Subcutaneous abdominal adipose tissue (tissue), 5 donors: Measurements from ENCODE around the gene IL4.
A peak's percentile ranks its signal among the peaks of the same experiment; 100 is the strongest.

Experiments
- H3K27ac ChIP-seq: one replicate; pipeline ENCODE4 v1.7.0; 2013; ENCODE audit warnings: low read depth, mild to moderate bottlenecking, inconsistent platforms, low read length, moderate library complexity
- H3K27me3 ChIP-seq, 5 donors: one replicate each; pipeline ENCODE4 v1.7.0; 2013; ENCODE audit warnings: low read length in 5 of 5, inconsistent platforms in 1 of 5; ENCODE audit not compliant: control insufficient read depth in 5 of 5, insufficient read depth in 4 of 5
- H3K36me3 ChIP-seq, 5 donors: one replicate each; pipeline ENCODE4 v1.7.0; 2013; ENCODE audit warnings: low read length in 5 of 5; ENCODE audit not compliant: control insufficient read depth in 5 of 5, insufficient read depth in 5 of 5
- H3K4me1 ChIP-seq, 5 donors: one replicate each; pipeline ENCODE4 v1.7.0; 2013; ENCODE audit warnings: low read length in 5 of 5, mild to moderate bottlenecking in 3 of 5, moderate library complexity in 1 of 5; ENCODE audit not compliant: control insufficient read depth in 5 of 5, insufficient read depth in 5 of 5
- H3K4me3 ChIP-seq, 5 donors: one replicate each; pipeline ENCODE4 v1.7.0; 2013; ENCODE audit warnings: low read length in 5 of 5, low read depth in 1 of 5
- H3K9ac ChIP-seq, 5 donors: one replicate each; pipeline ENCODE4 v1.7.0; 2013; ENCODE audit warnings: low read length in 5 of 5, mild to moderate bottlenecking in 4 of 5, moderate library complexity in 3 of 5
- H3K9me3 ChIP-seq, 5 donors: one replicate each; pipeline ENCODE4 v1.7.0; 2013; ENCODE audit warnings: low read length in 5 of 5; ENCODE audit not compliant: control insufficient read depth in 5 of 5
- donor health status: healthy.
- donor health status: healthy.
- donor health status: healthy.
- donor health status: healthy.
- donor health status: healthy.

The IL4 gene

DNA sequence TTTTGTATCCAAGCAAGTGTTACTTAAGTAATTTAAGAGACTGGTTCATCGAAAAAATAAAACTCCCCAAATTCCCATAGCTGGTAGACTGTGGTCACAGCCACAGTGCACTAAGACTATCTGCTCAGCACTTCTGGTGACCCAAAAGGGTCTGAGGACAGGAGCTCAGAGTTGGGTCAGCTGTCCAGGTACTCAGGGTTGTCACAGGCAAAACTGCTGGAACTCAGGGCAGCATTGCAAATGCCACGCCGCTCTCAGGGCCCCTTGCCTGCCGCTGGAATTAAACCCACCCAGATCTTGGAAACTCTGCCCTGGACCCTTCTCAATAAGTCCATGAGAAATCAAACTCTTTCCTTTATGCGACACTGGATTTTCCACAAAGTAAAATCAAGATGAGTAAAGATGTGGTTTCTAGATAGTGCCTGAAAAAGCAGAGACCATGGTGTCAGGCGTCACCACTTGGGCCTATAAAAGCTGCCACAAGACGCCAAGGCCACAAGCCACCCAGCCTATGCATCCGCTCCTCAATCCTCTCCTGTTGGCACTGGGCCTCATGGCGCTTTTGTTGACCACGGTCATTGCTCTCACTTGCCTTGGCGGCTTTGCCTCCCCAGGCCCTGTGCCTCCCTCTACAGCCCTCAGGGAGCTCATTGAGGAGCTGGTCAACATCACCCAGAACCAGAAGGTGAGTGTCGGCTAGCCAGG, 16.0 kb upstream of the IL4 start, which contains the start of gene IL13:
Gene IL13 (plus strand): TSS at position 498 of the 705 bp plus-strand sequence. CDS start 14 bp downstream, at position 512.
- Histone ChIP-seq H3K4me3 (no peak within 1 kb of the TSS), H3K4me1 (peaks cover 0 to 31% (median 23%) of the 10 kb centered on the region in 5 donors), H3K9ac (no peak within 1 kb of the TSS), H3K9me3 (no peaks in the 10 kb centered on the region), H3K36me3 (no peaks in the 10 kb centered on the region), H3K27me3 (peaks cover 0 to 18% (median 9%) of the 10 kb centered on the region in 5 donors), H3K27ac (peak within 1 kb of the TSS; percentile 30)

DNA sequence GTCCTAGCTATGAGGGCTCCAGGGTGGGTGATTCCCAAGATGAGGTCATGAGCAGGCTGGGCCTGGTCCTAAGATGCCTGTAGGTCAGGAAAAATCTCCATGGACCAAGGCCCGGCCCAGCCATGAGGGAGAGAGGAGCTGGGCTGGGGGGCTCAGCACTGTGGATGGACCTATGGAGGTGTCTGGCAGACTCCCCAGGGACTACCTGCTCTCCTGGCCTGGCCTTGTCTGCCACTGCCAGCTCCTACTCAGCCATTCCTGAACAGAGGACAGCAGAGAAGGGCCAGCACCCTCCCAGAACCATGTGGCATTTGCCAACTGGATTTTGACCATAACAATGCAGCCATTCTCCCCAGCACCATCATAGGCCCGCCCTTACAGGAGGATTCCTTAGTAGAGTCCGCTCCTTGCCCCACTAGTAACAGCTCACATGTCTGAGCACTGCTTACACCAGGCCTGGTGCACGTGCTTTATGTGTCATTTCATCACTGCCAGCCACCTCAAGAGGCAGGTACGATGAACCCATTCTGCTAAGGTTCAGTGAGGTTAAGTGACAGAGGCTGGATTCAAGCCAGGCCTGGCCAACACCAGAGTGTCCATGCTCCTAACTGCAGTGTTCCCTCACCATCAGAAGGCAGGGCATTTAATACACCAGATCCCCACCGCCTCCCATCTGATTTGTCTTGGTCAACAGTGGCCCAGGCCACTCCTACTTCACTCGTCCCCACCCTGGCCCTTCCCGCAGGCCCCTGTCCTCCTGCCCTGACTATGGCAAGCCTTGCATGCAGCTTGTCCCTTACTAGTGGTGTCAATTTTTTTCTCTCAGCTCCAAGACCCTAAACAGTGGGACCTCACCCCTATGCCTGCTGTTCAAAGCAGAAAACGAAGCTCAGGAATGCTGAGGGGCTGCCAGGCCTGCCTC, 15.1 kb upstream of the IL4 start:
- H3K9ac ChIP-seq: no peak overlapping the region
- H3K4me1 ChIP-seq: peaks cover 0 to 39% (median 25%) of the 10 kb centered on the region in 5 donors
- H3K27ac ChIP-seq: no peak overlapping the region
- peaks cover 0 to 18% (median 9%) of the 10 kb centered on the region in 5 donors for H3K27me3 ChIP-seq
- no peak overlapping the region for H3K4me3 ChIP-seq
- no peaks in the 10 kb centered on the region for H3K9me3 ChIP-seq
- no peaks in the 10 kb centered on the region for H3K36me3 ChIP-seq

DNA sequence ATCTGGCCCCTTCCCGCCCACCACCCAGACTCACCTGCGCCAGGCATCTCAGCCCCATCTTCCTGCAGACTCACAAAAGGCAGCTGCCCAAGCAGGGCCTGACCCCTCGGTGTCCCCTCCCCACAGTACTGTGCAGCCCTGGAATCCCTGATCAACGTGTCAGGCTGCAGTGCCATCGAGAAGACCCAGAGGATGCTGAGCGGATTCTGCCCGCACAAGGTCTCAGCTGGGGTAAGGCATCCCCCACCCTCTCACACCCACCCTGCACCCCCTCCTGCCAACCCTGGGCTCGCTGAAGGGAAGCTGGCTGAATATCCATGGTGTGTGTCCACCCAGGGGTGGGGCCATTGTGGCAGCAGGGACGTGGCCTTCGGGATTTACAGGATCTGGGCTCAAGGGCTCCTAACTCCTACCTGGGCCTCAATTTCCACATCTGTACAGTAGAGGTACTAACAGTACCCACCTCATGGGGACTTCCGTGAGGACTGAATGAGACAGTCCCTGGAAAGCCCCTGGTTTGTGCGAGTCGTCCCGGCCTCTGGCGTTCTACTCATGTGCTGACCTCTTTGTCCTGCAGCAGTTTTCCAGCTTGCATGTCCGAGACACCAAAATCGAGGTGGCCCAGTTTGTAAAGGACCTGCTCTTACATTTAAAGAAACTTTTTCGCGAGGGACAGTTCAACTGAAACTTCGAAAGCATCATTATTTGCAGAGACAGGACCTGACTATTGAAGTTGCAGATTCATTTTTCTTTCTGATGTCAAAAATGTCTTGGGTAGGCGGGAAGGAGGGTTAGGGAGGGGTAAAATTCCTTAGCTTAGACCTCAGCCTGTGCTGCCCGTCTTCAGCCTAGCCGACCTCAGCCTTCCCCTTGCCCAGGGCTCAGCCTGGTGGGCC, 13.9 kb upstream of the IL4 start:
- Histone ChIP-seq H3K9me3 (no peaks in the 10 kb centered on the region), H3K27me3 (peaks cover 0 to 16% (median 8%) of the 10 kb centered on the region in 5 donors), H3K4me1 (peaks cover 0 to 45% (median 25%) of the 10 kb centered on the region in 5 donors), H3K27ac (no peak overlapping the region), H3K36me3 (no peaks in the 10 kb centered on the region), H3K9ac (no peak overlapping the region), H3K4me3 (no peak overlapping the region)

DNA sequence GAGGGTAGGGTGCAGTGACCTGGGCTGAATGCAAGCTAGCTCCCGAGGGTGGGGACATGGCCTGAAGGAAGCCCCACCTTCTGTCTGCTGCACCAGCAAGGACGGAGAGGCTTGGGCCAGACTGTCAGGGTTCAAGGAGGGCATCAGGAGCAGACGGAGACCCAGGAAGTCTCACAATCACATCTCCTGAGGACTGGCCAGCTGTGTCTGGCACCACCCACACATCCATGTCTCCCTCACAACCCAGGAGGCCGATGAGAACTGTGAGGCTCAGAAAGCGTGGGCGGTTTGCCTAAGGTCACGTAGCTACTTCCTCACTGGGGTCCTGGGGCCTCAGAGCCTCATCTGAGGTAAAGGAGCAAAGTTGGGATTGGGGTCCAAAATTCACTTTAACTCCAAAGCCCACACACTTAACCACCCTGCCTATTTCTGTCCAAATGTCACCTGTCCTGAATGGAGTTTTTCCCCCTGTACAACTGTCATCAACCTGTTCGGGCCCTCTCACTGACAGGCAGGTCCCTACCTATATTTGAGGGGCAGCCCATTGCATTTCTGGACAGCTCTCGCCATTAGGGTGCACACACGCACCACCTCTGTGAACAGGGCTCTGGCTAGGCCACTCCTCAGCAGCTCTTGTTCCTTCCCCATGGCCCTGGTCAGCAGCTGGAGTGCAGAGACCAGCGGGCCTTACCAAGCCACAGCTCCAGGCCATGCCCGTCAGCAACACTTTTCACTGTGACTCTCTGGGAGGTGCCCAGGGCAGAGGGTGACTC, 12.4 kb upstream of the IL4 start:
- Histone ChIP-seq H3K27ac (no peak overlapping the region), H3K27me3 (peaks cover 0 to 8% (median 6%) of the 10 kb centered on the region in 5 donors), H3K4me3 (no peak overlapping the region), H3K9ac (no peak overlapping the region), H3K36me3 (no peaks in the 10 kb centered on the region), H3K4me1 (peaks cover 0 to 38% (median 18%) of the 10 kb centered on the region in 5 donors), H3K9me3 (no peaks in the 10 kb centered on the region)

DNA sequence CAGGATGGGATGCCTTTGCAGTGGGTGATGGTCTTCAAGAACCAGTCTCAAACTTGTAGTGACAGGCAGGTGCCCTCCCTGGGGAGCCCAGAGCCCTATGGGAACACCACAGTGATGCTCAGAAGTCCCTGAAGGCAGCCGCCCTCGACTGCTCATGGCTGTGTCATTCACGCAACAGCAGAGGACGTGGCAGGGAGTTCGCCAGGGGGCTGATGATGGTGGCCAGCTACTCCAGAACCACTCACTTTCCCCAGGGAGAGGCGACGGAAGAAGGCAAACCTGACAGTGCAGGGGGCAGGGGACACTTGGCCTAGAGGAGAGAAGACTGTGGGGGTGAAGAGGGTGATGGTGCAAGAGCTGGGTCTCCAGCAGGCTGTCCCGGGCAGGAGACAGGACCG, 11.8 kb upstream of the IL4 start:
- H3K27me3 ChIP-seq: peaks cover 0 to 5% (median 2%) of the 10 kb centered on the region in 5 donors
- no peak overlapping the region for H3K4me3 ChIP-seq
- H3K9me3 ChIP-seq: no peaks in the 10 kb centered on the region
- peaks cover 0 to 32% (median 12%) of the 10 kb centered on the region in 5 donors for H3K4me1 ChIP-seq
- no peak overlapping the region for H3K9ac ChIP-seq
- no peak overlapping the region for H3K27ac ChIP-seq
- H3K36me3 ChIP-seq: no peaks in the 10 kb centered on the region

DNA sequence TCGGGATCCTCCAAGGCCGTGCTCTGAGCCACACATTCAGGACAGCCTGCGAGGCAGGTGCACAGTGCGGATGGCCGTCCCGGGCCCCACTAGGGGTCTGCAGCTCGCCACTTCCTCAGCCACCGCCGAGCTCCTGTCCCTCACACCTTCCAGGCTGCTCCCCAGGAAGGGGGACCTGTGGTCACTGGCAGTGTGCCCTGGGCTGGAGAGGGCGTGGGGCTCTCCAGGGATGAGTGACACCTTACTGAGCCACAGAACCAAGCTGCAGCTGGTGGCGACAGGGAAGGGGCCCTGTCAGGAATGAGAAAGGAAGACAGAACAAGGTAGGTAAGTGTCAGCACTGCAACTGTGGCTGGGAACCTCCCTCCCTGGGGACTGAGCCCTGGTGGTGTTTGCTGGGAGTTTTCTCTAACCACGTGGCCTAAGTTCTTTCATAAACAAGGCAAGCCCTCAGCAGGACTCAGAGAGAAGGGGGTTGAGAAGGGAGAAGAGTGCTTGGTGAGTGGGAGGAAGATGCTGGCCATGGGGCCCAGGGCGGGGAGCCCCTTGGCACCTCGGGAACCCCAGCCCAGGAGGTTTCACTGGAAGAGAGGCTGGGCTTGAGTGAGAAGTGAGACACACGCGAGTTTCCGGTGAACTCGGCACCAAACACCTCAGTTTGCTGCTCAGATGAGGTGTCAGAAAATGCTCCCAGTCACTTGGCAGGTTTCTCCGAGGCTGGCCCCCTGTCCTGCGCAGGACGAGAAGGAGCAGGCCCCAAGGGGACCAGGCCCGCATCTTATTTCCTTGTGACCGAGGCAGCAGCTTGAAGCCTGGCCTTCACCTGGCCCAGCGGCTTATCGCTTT, 10.6 kb upstream of the IL4 start:
- Histone ChIP-seq H3K27ac (no peak overlapping the region), H3K36me3 (no peaks in the 10 kb centered on the region), H3K9ac (no peak overlapping the region), H3K9me3 (no peaks in the 10 kb centered on the region), H3K4me1 (peaks cover 0 to 22% (median 9%) of the 10 kb centered on the region in 5 donors), H3K27me3 (peaks cover 0 to 5% (median 3%) of the 10 kb centered on the region in 5 donors), H3K4me3 (no peak overlapping the region)

DNA sequence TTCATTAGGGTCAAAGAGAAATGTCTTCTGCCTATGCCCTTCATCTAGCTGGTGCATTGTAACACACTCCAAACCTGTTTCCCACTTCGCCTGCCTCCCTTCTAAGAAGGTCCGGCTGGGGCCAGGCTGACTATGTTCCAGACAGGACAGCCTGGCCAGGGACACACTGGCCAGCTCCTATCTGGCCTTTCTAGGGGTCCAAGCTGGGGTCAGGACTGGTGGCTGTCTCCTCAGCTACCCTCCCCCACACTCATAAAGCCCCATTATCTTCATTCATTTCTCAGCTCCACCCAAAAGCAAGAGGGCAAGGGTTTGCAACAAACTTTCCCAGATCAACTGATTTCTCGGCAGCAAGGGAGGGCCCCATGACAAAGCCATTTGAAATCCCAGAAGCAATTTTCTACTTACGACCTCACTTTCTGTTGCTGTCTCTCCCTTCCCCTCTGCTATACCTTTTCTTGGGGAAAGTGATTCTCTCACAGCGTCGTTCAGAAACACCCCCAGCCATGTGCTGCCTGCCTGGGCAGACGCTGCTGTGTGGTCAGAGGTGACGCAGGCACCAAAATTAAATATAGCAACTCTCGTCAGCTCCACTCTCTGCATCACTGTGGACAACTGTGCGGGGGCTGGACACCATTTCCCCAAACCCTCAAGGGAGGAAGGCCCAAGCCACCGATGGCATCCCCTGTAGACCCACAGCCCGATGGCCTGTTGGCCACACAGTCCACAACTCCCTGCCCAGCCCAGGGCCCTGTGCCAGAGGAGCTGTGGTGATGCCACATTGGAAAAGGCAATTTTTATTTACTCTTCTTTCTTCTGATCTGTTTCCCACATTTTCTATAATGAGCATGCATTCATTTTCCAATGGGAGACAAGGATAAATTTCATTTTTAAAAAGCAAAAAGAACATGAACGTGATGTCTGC, 9.8 kb upstream of the IL4 start:
- peaks cover 0 to 22% (median 9%) of the 10 kb centered on the region in 5 donors for H3K4me1 ChIP-seq
- H3K4me3 ChIP-seq: no peak overlapping the region
- H3K9me3 ChIP-seq: no peaks in the 10 kb centered on the region
- no peak overlapping the region for H3K27ac ChIP-seq
- H3K9ac ChIP-seq: no peak overlapping the region
- H3K27me3 ChIP-seq: peaks cover 0 to 5% (median 3%) of the 10 kb centered on the region in 5 donors
- no peaks in the 10 kb centered on the region for H3K36me3 ChIP-seq

DNA sequence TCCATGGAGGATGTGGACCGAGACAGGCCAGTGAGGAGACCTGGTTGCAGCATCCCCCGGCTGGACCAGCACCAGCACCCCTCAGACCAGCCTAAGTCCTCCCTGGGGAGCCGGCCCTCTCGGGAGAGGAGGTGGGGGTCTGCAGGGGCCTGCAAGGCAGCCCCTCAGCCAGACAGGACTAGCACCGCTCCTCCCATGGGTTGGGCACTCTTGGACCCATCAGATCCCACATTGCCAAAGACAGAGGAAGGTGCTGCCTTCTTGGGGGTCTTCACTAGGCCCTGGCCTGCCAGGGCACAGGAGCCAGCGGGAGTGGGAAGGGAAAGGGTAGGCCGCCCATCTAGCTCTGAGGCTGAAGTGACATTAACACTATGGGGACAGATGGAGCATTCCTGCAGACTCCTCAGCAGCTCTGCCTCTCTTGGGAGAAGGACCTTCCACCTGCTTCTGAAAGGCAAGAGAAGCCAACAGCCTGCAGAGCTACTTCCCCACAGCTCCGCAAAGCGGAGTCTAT, 9.0 kb upstream of the IL4 start:
- no peak overlapping the region for H3K4me3 ChIP-seq
- peaks cover 0 to 5% (median 3%) of the 10 kb centered on the region in 5 donors for H3K27me3 ChIP-seq
- no peak overlapping the region for H3K9ac ChIP-seq
- H3K27ac ChIP-seq: no peak overlapping the region
- peaks cover 0 to 22% (median 9%) of the 10 kb centered on the region in 5 donors for H3K4me1 ChIP-seq
- H3K36me3 ChIP-seq: no peaks in the 10 kb centered on the region
- H3K9me3 ChIP-seq: no peaks in the 10 kb centered on the region
